H1 (cell line): Measurements from ENCODE around the gene SLC38A10. TPM values are rescaled to one million over a fixed set of nuclear protein-coding genes. Genes with fewer than 3 reads are reported as not detected.

Source experiments
- ATF2 ChIP-seq: IDR thresholded peaks from 2 replicates; pipeline ENCODE4 v1.6.1; 2012; ENCODE audit warnings: low read length, inconsistent platforms
- EGR1 ChIP-seq: IDR thresholded peaks from 2 replicates; pipeline ENCODE4 v1.6.1; 2011; ENCODE audit warnings: low read depth, low read length, borderline replicate concordance
- SIX5 ChIP-seq: IDR thresholded peaks from 2 replicates; pipeline ENCODE4 v1.6.1; 2011; ENCODE audit warnings: mild to moderate bottlenecking, low read depth, low read length
- polyA plus RNA-seq, 7 experiments: library from polyadenylated mRNA; depleted of rRNA in 3 of 7; stranded (reverse) in 5 of 7; unstranded in 2 of 7; fragments of >200 nt in 5 of 7; fragments of 200-250 nt in 2 of 7; gene quantifications; 1 replicate in 5 of 7; 2 replicates in 1 of 7; 4 replicates in 1 of 7; pipeline versions ENCODE4 v1.2.1 to v1.2.3, GENCODE V29; 2011 to 2013; ENCODE audit warnings: missing spikeins in 2 of 7, mixed read lengths in 2 of 7
- total RNA-seq: library from RNA; stranded (reverse); fragmentation: NEBNext Ultra II Directional; extraction: Animal tissue kit (Norgen Biotek cat#: 25700); gene quantifications from 2 replicates; pipeline ENCODE4 v1.2.1, GENCODE V29; 2021

The SLC38A10 gene
- total and polyA plus RNA-seq, 2 of the 8 experiments (the other 6 are each of a cell fraction or from before 2014, with no cell fraction given), result 26.4 to 41.0 TPM

- no peak for TF ChIP-seq ATF2
- TF ChIP-seq EGR1, result no peak
- TF ChIP-seq SIX5, result no peak
Measured at GRCh38 chr17:81328978-81329926, 34.1 kb upstream of the SLC38A10 start (continued).
